ENCODE measurements around the gene ZNF385B.

ZNF385B gene

DNA sequence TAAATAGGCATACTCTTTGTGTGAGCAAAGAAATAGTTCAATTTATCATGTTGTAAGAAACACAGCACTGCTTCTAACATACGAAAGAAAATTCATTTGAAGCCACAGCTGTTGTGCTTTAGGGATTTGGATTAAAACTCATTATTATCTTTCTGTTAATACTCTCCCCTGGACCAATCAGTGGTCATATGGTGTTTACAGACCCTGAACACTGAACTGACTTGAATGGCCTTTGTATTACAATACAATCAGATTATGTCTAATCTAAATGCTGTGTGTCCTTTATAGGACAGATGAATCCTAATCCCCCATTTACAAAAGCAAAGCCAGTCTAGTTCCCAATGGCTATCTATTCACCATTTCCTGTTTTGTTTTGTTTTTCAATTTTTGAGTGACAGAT, 36.5 kb downstream of the ZNF385B start:
- no peak for DNase-seq (ENCODE audit: low read depth)
- TF ChIP-seq, protein P1, sequence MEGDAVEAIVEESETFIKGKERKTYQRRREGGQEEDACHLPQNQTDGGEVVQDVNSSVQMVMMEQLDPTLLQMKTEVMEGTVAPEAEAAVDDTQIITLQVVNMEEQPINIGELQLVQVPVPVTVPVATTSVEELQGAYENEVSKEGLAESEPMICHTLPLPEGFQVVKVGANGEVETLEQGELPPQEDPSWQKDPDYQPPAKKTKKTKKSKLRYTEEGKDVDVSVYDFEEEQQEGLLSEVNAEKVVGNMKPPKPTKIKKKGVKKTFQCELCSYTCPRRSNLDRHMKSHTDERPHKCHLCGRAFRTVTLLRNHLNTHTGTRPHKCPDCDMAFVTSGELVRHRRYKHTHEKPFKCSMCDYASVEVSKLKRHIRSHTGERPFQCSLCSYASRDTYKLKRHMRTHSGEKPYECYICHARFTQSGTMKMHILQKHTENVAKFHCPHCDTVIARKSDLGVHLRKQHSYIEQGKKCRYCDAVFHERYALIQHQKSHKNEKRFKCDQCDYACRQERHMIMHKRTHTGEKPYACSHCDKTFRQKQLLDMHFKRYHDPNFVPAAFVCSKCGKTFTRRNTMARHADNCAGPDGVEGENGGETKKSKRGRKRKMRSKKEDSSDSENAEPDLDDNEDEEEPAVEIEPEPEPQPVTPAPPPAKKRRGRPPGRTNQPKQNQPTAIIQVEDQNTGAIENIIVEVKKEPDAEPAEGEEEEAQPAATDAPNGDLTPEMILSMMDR (IDR thresholded peaks at IDR 0.05; ENCODE audit: low read length, missing control alignments) = no peak
- no peak overlapping the region for H3K4me3 ChIP-seq (replicated peaks; ENCODE audit: low read depth, low read length)

DNA sequence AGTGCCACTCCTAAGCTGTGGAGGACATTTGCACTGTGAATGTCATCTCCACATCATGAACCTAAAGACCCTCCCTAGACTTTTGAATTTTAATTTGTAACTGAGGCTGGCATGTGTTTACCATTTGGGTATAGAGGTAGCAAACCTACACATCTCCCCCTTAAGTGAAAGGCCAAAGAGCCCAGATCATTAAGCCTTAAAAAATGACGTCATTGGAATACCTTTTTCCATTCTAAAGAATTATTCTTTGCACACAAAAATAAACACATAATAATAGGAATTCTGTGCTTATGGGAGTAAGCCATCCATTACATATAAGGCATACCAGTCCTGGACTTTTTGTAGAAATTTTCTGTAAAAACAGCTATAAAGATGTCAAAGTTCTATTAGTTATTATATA, 38.9 kb downstream of the ZNF385B start:
- TF ChIP-seq, protein P1 (IDR thresholded peaks at IDR 0.05; ENCODE audit: low read length, missing control alignments) = no peak
- no peak for DNase-seq (ENCODE audit: low read depth)

DNA sequence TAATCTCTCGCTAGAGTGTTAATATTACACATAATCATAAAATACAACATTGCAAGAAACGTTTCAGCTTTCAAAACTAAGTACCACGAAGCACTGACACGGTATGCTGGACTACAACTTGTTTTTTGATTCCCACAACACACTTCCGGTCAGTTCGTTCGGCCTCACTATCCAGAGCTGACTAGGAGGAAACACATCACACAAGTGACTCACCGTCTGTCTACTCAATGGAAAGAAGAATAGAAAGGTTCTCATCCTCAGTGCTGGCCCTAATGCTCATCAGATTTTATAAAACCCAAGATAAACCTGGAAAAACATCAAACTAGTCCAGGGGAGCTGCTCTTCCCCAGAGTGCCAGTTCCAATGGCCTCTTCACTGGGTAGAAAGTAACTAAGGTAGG, 42.9 kb downstream of the ZNF385B start:
- TF ChIP-seq, protein P1 (IDR thresholded peaks at IDR 0.05; ENCODE audit: low read length, missing control alignments) = no peak
- DNase-seq (ENCODE audit: low read depth) = peak; percentile 25
- H3K4me3 ChIP-seq (replicated peaks; ENCODE audit: low read depth, low read length) = no peak overlapping the region

More for the DNA sequence above, 38.9 kb downstream of the ZNF385B start:
- no peak overlapping the region for H3K4me3 ChIP-seq (replicated peaks; ENCODE audit: low read depth, low read length)

DNA sequence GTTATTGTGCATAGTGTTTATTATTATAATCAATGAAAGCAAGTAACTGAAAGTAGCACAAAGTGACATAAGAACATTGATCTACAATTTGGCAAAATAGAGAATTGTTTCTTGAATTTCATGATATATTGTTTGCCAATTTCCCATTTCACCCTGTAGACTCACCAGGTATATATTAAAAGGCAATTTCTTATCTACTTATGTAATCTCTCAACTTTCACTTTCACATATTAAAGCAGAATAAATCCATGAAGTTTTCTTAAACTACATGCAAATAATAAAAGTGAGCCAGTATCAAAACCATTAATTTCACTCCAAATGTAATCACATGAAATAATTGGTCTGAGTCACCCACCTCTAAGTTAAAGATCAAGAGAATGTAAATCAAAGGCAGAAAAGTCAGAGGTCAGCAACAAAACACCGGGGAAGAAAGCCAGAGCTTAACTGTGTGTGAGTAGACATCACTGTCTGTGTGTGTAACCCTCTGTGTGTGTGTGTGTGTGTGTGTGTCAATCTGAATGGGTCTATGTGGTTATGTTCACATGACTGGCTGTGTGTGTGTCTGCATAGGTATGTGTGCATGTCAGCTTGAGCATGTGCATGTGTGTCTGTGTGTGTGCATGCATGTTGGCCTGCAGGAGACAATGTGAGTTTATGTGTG, 44.1 kb downstream of the ZNF385B start:
- DNase-seq (ENCODE audit: low read depth) = no peak
- TF ChIP-seq, protein P1 (IDR thresholded peaks at IDR 0.05; ENCODE audit: low read length, missing control alignments) = no peak
- H3K4me3 ChIP-seq (replicated peaks; ENCODE audit: low read depth, low read length) = no peak overlapping the region

DNA sequence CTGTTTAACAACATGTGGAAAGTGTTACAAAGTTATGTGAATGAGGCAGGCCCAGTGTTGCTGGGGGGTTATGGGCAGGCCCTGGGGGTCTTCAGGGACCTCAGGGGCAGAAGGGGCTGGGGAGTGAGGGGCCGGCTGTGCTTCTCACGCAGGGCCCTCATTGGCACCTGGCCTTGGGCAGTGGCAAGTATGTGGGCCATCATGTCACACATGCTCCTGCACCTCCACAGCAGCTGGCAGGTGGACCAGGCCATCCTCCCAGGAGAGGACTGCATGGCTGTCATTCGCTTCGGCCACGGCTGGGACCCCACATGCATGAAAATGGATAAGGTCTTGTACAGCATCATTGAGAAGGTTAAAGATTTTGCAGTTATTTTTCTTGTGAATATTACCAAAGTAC, 47.4 kb downstream of the ZNF385B start:
- TF ChIP-seq, protein P1 (IDR thresholded peaks at IDR 0.05; ENCODE audit: low read length, missing control alignments) = no peak
- no peak overlapping the region for H3K4me3 ChIP-seq (replicated peaks; ENCODE audit: low read depth, low read length)
- no peak for DNase-seq (ENCODE audit: low read depth)

DNA sequence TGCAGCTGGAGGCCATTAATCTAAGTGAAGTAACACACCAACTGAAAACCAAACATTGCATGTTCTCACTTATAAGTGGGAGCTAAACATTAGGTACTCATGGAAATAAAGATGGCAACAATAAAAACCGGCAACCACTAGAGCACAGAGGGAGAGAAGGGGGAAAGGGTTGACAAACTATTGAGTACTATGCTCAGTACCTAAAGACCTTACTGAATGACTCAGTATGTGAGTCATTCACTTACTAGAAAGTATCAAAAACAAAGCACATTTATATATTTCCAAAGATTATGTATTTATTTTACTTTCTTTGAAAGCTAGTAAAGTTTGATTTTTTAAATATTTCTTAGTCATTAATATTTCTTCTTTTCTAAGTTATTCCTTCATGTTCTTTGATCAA, 48.9 kb downstream of the ZNF385B start:
- no peak overlapping the region for H3K4me3 ChIP-seq (replicated peaks; ENCODE audit: low read depth, low read length)
- no peak for DNase-seq (ENCODE audit: low read depth)
- TF ChIP-seq, protein P1 (IDR thresholded peaks at IDR 0.05; ENCODE audit: low read length, missing control alignments) = no peak

DNA sequence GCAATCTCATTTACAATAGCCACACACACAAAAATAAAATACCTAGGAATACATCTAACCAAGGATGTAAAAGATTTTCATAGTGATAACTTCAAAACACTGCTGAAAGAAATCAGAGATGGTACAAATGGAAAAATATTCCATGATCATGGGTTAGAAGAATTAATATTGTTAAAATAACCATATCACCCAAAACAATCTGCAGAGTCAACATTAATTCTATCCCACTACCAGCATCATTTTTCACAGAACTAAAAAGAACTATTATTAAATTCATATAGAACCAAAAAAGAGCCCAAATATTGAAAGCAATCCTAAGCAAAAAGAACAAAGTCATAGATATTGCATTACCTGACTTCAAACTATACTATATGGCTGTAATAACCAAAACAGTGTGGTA, 50.4 kb downstream of the ZNF385B start:
- H3K4me3 ChIP-seq (replicated peaks; ENCODE audit: low read depth, low read length) = no peak overlapping the region
- TF ChIP-seq, protein P1 (IDR thresholded peaks at IDR 0.05; ENCODE audit: low read length, missing control alignments) = no peak
- no peak for DNase-seq (ENCODE audit: low read depth)

All from fibroblast of pulmonary artery (primary cell).